GM21786 (cell line): ENCODE data around the gene CCR3.

Experiments used
- ATAC-seq: cut with Tn5 transposase; IDR thresholded peaks from one replicate; pipeline ENCODE4 v1.9.1; 2021; ENCODE audit not compliant: unreplicated experiment

Gene CCR3

GRCh38 chr3:46293991-46294833, 52.0 kb downstream of the CCR3 start:
- no peak for ATAC-seq

GRCh38 chr3:46296826-46297225, 54.6 kb downstream of the CCR3 start:
- no peak for ATAC-seq

GRCh38 chr3:46297658-46298423, 55.6 kb downstream of the CCR3 start:
- no peak for ATAC-seq

- ATAC-seq: peak; percentile 50
These were observed 56.8 kb downstream of the CCR3 start for GRCh38 chr3:46298871-46299607.

- ATAC-seq: peak; percentile 17
These were observed 57.6 kb downstream of the CCR3 start for GRCh38 chr3:46299608-46300460.

- no peak for ATAC-seq
These were observed 58.2 kb downstream of the CCR3 start for GRCh38 chr3:46300461-46300789.

- ATAC-seq: no peak
These were observed 59.0 kb downstream of the CCR3 start for GRCh38 chr3:46301122-46301835.

- no peak for ATAC-seq
These were observed 61.0 kb downstream of the CCR3 start for GRCh38 chr3:46303240-46303639.

- ATAC-seq: no peak
These were observed 62.5 kb downstream of the CCR3 start for GRCh38 chr3:46304739-46305138.

GRCh38 chr3:46312991-46313390, 70.7 kb downstream of the CCR3 start:
- ATAC-seq: no peak

- no peak for ATAC-seq
These were observed 72.3 kb downstream of the CCR3 start for GRCh38 chr3:46314517-46314916.

- no peak for ATAC-seq
These were observed 73.9 kb downstream of the CCR3 start for GRCh38 chr3:46316206-46316605.
